HG03342 (cell line): ENCODE results near the gene ADCY4.

Experiments
- ATAC-seq: cut with Tn5 transposase; IDR thresholded peaks from one replicate; pipeline ENCODE4 v1.9.1; 2021; ENCODE audit warnings: mild to moderate bottlenecking, moderate library complexity; ENCODE audit not compliant: unreplicated experiment

The ADCY4 gene

DNA sequence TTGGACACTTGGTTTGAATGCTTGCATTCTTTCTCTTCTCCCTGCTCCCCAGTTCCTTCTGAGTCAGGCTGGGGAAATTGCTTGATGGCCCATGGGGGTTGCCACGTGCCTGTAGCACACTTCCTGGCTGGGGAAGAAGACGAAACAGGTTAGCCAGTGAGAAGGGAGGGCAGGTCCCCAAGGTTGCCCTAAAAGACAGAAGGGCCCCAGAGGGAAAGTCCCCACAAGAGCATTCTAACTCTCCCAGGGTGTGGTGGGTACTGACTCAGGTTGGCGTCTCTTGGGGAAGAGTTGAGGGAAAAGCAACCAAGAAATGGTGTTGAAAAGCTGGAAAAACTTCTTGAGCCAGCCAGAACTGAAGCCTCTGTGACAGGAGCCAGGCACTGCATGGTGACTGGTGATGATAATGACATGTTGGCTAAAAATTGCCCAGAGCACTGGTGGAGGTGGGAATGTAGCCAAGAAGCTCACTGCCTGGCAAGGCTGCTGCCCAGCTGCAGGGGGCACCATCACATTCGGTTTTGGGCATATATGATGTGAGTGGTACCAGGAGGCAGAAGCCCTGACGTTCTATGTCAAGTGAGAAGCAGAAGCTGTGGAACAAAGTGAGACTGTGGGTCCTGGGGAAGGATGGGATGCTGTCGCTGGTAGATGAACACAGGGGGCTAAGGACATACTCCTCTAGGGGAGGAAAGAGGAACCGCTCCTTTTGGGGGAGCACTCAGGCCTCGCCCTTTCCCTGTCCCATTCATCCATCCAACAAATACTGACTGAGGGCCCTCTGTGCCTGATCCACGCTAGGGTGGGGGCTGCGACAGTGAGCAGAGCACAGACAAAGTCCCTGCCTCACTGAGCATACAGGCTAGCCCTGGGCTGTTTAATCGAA lies 55.3 kb downstream of the ADCY4 start:
- ATAC-seq: no peak

DNA sequence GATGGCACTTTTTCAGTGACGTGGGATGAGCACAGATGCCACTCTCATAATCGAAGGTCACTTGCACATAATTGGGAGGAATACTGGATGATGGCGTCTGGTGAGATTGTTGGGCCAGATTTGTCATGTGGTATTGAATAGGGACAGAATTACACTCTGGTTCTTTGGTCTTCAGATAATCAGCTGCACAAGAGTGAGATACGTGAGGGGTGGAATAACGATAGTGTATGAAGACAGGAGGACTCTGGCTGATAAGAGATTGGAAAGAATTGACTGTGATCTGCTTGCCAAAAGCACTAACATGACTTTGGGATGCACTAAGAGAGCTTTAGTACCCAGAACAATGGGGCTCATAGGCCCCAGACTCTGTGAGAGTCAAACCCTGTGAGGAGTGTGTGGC lies 56.4 kb downstream of the ADCY4 start:
- no peak for ATAC-seq

- ATAC-seq: no peak
Observed at GRCh38 chr14:24277606-24278321, 57.1 kb downstream of the ADCY4 start.

DNA sequence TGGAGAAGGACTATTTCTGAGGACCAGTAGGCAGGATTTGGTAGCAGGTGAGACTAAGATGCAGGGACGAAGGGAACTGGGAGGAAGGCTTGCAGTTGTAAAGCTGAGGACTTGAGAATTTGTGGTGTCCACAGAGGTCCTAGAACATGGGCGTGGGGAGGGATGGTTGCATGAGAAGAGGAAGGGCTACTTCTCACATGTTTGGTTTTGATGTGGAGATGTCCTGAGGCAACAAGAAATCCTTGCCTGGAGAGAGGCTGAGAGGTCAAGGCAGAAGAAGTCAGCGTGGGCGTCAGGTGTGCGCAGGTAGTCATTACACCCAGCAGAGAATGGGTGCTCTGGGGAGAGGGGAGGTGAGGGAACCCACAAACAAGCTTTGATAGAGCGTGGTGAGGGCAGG lies 57.8 kb downstream of the ADCY4 start:
- no peak for ATAC-seq

DNA sequence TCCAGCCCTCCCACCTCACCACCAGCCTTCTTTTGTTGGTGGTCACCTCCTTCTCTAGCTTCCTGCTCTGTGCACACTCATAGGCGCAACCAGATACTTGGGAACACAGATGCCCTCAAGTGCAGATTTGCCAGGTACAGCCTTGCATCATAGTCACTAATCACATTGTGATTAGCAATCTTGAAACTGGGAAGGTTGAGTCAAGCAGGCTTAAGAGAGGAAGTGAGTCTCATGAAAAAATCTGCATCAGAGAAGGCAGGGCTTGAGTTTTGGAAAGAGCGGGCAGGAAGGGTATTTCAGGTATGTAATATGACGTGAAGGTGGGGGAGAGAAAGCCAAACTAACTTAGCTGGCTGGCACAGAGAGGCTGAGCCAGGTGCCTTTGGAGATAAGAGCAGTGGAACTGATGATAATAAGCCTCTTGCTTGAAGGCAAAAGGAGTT lies 60.7 kb downstream of the ADCY4 start:
- peak; percentile 41 for ATAC-seq

- ATAC-seq: no peak
Observed at GRCh38 chr14:24273422-24273998, 61.4 kb downstream of the ADCY4 start.

DNA sequence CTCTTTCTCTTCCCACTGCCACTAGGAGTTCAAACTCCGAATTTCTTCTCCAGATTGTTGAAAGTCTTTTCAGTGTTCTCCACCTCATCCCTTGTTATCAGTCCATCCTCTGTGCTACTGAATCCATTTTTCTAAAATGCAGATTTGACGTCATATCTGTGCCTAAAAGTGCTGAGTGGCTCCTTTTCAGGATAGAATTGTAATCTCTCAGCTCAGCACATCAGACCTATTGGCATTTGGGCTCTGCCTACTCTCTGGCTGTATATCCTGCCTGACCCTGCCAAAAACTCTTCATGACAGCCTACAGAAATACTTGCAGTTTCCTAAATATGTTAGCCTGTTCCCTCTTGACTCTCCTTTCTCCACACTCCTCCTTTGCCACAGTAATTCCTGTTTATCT lies 62.4 kb downstream of the ADCY4 start:
- no peak for ATAC-seq

DNA sequence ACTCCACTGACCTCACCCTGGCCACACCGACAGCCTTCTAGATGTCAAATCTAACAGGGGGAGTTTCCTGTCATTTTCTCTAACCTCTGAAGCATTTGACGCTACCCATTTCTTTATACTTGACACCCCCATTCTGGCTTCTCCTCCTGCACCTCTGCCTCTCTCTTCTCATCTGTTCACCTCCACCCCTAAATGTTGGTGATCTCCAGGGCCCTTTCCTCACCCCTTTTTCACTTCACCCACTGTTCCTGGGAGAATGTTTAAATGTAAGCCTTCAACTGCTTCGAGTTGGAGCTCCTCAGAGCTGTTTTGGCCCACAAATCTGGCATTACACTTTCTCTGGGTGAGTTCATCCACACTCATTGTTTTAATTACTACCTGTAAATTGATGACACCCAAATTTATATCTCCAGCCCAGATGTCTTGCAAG lies 63.0 kb downstream of the ADCY4 start:
- no peak for ATAC-seq

DNA sequence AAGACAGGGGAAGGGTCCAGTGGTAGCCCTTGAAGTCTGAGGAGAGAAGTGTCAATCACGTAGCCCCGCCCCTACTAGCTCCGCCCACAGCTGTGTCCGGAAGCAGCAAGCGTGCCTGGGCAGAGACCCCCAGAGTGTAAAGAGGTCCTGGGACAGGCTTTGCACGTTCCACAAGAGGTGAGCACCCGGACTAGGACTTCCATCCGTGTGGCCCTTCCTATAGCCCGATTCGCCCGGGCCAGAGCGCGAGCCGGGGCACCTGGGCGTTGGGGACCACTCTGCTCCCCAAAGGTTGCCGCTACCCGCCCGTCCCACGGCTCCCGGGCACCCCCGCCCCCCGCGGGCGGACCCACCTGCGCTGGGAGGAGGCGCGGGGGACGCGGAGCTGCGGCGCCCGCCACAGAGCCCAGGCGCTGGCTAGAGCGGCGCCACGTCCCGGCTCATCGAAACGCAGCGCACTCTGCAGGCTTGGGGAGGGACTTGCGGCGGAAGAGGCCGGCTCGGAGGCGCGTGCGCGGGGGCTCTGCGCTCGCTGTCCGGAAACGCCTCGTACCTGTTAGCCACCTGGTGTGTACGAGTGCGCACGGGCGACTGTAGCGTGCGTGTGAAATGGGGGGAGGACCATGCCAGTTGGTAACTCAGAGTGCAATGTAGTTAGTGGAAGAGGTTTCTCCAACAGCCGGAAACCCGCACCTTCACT lies 63.6 kb downstream of the ADCY4 start, which contains the start of gene RABGGTA:
RABGGTA (minus strand) TSS at position 464 of the 700 bp plus-strand sequence. CDS start 482 bp downstream, outside the sequence.
- ATAC-seq: peak; percentile 83

DNA sequence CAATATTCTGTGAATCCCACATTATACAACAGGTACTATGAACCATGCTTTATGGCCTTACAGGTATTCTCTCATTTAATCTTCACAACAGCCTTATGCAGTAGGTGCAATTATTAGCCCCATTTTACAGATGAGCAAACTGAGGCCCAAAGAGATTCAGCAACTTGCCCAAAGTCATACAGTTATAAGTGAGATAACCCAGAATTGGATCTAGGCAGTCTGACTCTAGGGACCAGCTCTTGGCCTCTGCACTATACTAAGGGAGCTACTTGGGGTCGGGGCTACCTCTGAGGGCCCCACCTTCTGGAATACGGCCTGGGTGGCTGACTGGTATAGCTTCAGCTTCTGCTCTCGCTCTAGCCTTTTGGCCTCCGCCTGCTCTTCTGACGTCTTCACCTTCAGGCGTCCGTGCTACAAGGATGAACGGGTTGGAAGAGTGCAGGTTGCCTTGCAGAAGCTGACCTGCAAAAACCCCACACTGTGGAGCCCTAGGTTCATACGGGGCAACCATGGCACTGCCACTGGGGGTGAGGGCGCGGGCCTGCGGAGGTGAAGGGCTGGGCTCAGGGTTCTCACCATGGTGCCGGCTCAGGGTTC lies 64.2 kb downstream of the ADCY4 start:
- ATAC-seq: no peak

GRCh38 chr14:24269910-24270536 lies 64.8 kb downstream of the ADCY4 start:
- no peak for ATAC-seq

DNA sequence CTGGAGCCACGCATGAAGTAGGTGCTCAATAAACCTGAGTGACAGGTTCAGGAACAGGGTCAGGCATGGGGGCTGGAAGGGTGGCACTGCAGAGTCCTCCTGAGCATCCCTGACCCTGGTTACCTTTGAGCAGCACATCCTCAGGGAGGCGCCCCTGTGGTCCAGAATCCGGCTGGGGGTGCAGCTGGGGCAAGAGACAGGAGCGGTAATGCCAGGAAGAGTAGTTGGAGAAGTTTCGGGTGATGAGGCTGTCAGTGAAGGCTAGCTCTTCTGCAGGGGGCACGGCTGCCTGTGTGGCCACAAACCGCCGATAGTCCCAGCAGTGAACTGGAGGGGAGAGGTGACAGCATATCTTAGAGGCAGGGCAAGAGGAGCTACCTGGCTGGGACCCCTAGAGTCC lies 65.5 kb downstream of the ADCY4 start:
- ATAC-seq: no peak
